SK-N-MC (cell line): Measurements from ENCODE around the gene MTO1.

Experiments
- EZH2 ChIP-seq: fragments of 200-600 bp; sonication (generic); IDR thresholded peaks from one replicate; pipeline ENCODE4 v1.6.1; 2017; ENCODE audit warnings: antibody characterized with exemption
- POLR2AphosphoS5 ChIP-seq: IDR thresholded peaks from 2 replicates; pipeline ENCODE4 v1.6.1; 2012; ENCODE audit warnings: mild to moderate bottlenecking, low read depth, low read length, borderline replicate concordance

DNA sequence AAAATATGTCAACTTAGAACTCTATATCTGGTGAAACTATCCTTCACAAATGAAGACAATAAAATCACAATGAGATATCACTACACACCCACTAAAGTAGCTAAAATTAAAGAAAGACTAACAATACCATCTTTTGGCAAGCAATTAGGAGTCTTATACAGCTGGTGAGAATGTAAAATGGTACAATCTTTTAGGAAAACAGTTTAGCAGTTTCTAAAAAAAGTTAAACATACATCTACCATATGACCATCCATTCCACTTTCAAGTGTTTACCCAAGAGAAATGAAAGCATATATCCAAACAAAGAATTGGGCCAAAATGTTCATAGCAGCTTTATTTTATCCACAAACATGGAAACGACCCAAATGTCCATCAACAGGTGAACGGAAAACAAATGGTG lies 73.1 kb downstream of the MTO1 start:
- TF ChIP-seq EZH2 (no peak), POLR2AphosphoS5 (no peak)
